ENCODE results near the gene TUBB4A.

Gene TUBB4A

GRCh38 chr19:6495947-6496346 is 6.2 kb downstream of the TUBB4A start:
- no peak for DNase-seq (ENCODE audit: low read depth in 2 of 3, low spot score in 2 of 3)

GRCh38 chr19:6494438-6495036 is 7.6 kb downstream of the TUBB4A start:
- DNase-seq (ENCODE audit: low read depth in 2 of 3, low spot score in 2 of 3): no peak

- no peak for DNase-seq (ENCODE audit: low read depth in 2 of 3, low spot score in 2 of 3)
Observed at GRCh38 chr19:6491802-6492592, 10.1 kb downstream of the TUBB4A start.

- DNase-seq (ENCODE audit: low read depth in 2 of 3, low spot score in 2 of 3): no peak
Observed at GRCh38 chr19:6490134-6490533, 12.0 kb downstream of the TUBB4A start.

- DNase-seq (ENCODE audit: low read depth in 2 of 3, low spot score in 2 of 3): no peak
Observed at GRCh38 chr19:6489278-6490061, 12.6 kb downstream of the TUBB4A start.

- no peak for DNase-seq (ENCODE audit: low read depth in 2 of 3, low spot score in 2 of 3)
Observed at GRCh38 chr19:6484831-6485230, 17.3 kb downstream of the TUBB4A start.

- no peak for DNase-seq (ENCODE audit: low read depth in 2 of 3, low spot score in 2 of 3)
Observed at GRCh38 chr19:6484230-6484629, 17.9 kb downstream of the TUBB4A start.

- DNase-seq (ENCODE audit: low read depth in 2 of 3, low spot score in 2 of 3): no peak
Observed at GRCh38 chr19:6483235-6483634, 18.9 kb downstream of the TUBB4A start.

- no peak for DNase-seq (ENCODE audit: low read depth in 2 of 3, low spot score in 2 of 3)
Observed at GRCh38 chr19:6482343-6482686, 19.8 kb downstream of the TUBB4A start.

- DNase-seq (ENCODE audit: low read depth in 2 of 3, low spot score in 2 of 3): peak in 2 of 3 experiments; percentile 41 to 52
Observed at GRCh38 chr19:6481541-6482342, 20.4 kb downstream of the TUBB4A start, which contains the start of gene DENND1C. Gene DENND1C, minus strand, starts transcription at chr19:6481787. Its CDS starts 92 bp downstream, at chr19:6481695.

GRCh38 chr19:6480848-6481415 is 21.2 kb downstream of the TUBB4A start:
- DNase-seq (ENCODE audit: low read depth in 2 of 3, low spot score in 2 of 3): no peak

- DNase-seq (ENCODE audit: low read depth in 2 of 3, low spot score in 2 of 3): no peak
Observed at GRCh38 chr19:6479836-6480398, 22.2 kb downstream of the TUBB4A start.

- no peak for DNase-seq (ENCODE audit: low read depth in 2 of 3, low spot score in 2 of 3)
Observed at GRCh38 chr19:6478815-6479214, 23.3 kb downstream of the TUBB4A start.

GRCh38 chr19:6476896-6477431 is 25.1 kb downstream of the TUBB4A start:
- DNase-seq (ENCODE audit: low read depth in 2 of 3, low spot score in 2 of 3): no peak

GRCh38 chr19:6476155-6476895 is 25.8 kb downstream of the TUBB4A start:
- peak; percentile 29 to 71 (median 68) for DNase-seq (ENCODE audit: low read depth in 2 of 3, low spot score in 2 of 3)

GRCh38 chr19:6475321-6476108 is 26.6 kb downstream of the TUBB4A start:
- DNase-seq (ENCODE audit: low read depth in 2 of 3, low spot score in 2 of 3): no peak

- DNase-seq (ENCODE audit: low read depth in 2 of 3, low spot score in 2 of 3): no peak
Observed at GRCh38 chr19:6473647-6474046, 28.5 kb downstream of the TUBB4A start.

- DNase-seq (ENCODE audit: low read depth in 2 of 3, low spot score in 2 of 3): no peak
Observed at GRCh38 chr19:6472713-6473112, 29.4 kb downstream of the TUBB4A start.

GRCh38 chr19:6471076-6471475 is 31.0 kb downstream of the TUBB4A start:
- no peak for DNase-seq (ENCODE audit: low read depth in 2 of 3, low spot score in 2 of 3)

Data from activated CD8-positive, alpha-beta memory T cell treated with anti-CD3 and anti-CD28 coated beads for 48 hours (primary cell).